GM19025 (cell line): ENCODE measurements around the gene ZDHHC6.
"Not testable (repeated sequence)": the region's sequence is repeated elsewhere in the genome, so short reads cannot be mapped to it uniquely, and the experiment has no call there.

ENCODE experiments used
- ATAC-seq: cut with Tn5 transposase; IDR thresholded peaks from one replicate; pipeline ENCODE4 v1.9.1; 2021; ENCODE audit warnings: mild to moderate bottlenecking, low read depth, moderate library complexity; ENCODE audit not compliant: unreplicated experiment

Gene ZDHHC6, protein sequence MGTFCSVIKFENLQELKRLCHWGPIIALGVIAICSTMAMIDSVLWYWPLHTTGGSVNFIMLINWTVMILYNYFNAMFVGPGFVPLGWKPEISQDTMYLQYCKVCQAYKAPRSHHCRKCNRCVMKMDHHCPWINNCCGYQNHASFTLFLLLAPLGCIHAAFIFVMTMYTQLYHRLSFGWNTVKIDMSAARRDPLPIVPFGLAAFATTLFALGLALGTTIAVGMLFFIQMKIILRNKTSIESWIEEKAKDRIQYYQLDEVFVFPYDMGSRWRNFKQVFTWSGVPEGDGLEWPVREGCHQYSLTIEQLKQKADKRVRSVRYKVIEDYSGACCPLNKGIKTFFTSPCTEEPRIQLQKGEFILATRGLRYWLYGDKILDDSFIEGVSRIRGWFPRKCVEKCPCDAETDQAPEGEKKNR

DNA sequence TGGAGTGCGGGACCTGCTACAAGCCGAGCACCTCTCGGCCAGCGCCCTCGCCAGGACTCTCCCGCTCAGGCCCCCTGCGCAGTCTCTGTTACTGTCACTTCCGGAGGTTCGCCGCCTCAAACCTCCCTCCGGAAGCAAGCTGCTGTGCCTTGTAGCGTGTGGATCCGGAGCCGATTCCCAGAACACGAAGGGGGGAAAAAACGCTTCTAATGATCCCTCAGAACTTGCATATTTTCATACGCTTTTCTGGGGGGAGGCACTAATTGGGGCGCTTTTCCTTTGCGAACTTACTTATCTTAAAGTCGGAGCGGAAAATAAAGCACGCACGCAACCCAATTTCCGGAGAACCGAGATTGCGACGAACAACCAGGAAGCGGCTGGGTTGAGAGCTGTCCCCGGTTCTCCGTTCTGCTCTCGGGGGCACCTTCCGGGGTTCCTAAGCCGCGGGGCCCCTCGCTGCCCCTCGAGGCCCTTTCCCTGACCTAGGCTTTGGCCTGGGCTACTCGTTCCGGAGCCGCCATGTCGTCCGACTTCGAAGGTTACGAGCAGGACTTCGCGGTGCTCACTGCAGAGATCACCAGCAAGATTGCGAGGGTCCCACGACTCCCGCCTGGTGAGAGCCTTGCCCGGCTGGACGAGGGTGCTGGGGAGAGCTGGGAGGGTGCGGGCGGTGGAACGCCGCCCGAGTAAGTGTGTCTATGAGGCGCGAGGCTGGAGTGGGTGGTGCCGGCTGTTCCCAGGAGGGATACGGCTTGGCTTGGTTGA lies at the start of gene ZDHHC6, which contains the start of gene VTI1A:
Gene ZDHHC6 (minus strand): TSS at position 60 of the 765 bp plus-strand sequence. CDS start 1,478 bp downstream, outside the sequence.
Gene VTI1A (plus strand): TSS at position 361 of the 765 bp plus-strand sequence. CDS start 159 bp downstream, at position 520.
- ATAC-seq: peak; percentile 91

DNA sequence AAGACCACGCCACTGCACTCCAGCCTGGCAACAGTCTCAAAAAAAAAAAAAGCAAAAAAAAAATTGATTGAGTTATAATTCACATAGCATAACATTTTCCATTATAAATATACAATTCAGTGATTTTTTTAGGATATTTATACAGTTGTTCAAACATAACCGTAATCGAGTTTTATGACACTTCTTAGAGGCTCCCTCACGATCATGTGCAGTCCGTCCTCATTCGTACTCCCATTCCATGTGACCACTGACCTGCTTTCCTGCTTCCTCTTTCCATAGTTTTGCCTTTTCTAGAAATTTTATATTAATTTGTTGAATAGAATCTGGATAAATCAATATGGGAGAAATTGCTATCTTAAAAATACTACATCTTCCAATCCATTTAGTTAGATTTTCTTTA lies 46.0 kb upstream of the ZDHHC6 start:
- ATAC-seq: no peak

DNA sequence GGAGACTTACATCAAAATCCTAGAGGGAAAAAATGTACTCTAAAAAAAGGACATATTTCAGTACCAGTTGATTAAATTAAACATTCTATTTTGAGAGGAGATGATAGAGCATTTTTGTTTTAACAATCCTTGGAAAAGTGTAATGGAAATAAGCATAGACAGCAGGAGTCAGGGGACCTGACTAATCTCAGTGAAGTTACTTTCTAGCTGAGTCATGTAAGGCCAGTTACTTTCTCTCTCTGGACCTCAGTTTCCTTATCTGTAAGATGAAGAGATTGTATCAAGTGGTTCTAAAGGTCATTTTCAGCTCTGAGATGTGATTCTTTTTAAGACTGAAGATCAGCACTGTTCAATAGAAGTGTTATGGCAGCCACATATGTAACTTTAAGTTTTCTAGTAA lies 44.4 kb upstream of the ZDHHC6 start:
- no peak for ATAC-seq

DNA sequence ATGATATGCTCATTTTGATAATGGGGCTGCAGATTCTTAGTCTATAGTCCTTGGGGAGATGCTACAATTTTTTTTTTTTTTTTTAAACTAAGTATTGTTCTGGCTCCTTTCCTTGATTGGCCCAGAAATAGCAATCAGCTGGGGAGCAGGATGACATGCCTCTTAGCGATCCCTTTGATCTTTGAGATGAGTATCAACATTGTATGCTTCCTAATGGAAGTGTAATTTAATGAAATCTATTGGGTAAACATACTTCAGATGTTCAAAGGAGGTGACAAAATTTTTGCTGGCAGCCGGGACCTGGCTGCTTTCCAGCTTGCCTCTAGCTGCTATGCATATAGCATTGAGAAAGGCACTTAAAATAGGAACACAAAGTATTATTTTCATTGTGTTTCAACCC lies 43.8 kb upstream of the ZDHHC6 start:
- no peak for ATAC-seq

DNA sequence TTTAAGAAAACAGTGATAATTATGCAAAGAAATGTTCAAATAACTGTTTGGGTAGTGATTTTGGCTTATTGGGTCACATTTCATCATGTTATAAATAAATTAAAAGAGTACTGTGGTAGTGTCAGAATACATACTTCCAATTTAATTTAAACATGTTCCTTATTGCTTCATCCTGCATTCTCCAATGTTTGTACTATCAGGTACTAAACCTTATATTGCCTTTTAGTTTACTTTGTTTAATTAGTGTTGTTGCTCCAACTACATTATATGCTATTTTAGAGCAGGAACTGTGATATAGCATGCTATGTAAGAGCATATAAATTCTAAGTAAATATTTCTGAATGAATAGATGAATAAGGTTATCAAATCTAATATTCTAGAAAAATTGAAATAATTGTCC lies 41.2 kb upstream of the ZDHHC6 start:
- no peak for ATAC-seq

DNA sequence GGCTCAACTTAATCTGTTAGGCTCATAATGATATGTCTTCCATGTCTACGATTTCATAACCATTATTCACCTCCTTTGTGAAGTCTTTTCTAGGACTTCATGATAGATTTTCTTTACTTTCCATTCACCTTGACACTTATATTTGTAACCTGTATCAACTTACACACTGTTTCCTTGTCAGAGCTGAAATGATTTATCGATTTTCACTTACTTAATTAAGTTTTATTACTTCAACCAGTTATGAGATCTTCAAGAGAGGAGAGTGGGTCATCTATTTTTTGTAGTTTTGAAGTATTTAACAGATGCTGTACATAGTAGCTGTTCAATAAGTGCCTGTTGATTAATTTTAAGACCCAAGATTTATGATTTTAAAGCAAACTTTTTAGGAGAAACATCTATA lies 37.7 kb upstream of the ZDHHC6 start:
- no peak for ATAC-seq

DNA sequence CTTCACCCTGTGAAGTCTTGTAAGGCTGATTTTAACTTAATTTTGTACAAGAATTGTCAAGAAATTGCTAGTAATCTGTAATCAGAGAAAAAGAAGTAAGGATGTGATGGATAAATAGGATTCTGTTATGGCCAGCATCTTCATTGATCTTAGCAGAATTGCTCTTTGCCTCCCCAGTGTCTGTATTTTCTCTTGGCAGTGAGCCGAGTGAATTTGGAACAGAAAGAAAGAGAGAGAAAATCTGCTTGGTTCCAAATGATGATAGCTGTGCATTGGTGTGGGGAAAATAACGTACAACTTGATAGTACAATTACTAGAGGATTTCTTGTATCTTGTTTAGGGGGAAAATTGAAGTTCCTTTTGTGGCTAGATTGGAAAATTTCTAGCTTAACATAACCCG lies 34.9 kb upstream of the ZDHHC6 start:
- ATAC-seq: no peak

DNA sequence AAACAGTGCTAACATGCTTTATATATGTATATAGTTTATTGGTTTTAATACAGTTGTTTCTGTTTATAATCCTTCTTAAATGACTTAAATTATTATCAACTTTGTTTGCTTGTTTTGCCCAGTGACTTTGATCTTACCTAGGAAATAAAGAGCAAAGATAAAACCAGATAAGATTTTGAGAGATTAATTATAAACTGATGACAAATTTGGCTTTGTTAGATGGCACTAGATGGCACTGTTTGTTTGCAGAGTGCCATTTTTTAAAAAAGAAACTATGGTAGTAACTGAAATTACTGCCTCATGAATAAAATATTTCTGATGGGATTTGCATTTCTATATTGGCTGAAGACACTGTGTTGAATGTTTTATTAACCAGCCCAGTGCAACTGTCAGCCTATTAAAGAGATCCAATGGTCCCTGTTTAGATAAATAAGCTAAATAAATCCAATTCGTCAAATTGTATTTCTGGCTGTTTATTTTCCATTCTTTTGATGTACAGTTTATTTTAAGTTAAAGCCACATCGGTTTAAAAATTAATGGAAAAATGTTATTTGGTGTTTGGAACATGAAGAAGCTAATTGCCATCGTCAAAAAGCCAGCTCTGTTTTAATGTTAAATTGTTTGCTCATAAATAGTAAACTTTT lies 29.0 kb upstream of the ZDHHC6 start:
- no peak for ATAC-seq

DNA sequence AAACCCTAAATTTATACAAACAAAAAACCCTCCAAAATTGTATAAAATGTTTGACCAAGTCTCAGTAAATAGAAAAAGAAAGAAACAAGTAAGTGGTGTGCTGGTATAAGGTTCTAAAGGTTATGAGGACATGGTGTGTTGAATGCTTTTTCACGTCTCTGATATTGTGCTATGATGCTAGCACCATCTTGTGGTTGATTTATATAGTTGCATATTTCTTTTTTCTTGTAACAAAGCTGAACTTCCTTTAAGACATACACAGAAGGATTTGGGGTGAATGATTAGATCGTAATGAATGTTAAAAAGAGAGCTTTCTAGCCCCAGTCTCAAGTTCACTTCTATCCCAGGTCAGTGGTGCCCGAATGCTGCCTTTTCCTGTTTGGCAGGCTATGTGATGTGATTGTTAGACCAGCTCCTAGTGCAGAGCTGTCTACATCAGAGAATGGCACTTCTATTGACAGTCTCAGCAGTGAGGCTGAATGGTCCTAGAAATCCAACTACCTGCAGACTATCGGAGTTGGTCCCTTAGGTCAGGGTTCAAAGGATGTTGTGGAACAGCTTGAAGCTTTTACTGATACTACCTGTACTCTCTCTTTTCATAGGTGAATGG lies 25.3 kb upstream of the ZDHHC6 start:
- no peak for ATAC-seq

DNA sequence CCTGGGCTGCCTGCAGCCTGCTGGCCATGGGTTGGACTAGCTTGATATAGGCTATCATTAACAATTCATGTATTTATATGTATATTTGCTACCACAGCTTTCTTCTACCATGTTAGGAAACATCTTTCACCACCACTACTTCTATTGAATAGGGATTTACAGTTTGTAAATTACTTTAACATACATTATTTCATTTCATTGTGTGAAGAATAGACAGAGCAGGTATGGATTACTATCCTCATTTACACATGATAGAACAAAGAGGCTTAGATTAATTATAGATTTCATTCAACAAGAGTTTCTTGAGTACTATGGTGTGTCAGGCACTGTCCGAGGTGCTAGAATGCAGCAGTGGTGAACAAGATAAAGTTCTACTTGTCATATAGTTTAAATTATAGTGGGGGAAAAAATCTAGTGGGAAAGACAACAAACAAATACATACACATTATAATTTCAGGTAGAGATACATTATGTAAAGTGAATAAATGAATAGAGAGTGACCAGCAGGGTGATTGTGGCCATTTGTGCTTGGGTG lies 20.9 kb upstream of the ZDHHC6 start:
- no peak for ATAC-seq

DNA sequence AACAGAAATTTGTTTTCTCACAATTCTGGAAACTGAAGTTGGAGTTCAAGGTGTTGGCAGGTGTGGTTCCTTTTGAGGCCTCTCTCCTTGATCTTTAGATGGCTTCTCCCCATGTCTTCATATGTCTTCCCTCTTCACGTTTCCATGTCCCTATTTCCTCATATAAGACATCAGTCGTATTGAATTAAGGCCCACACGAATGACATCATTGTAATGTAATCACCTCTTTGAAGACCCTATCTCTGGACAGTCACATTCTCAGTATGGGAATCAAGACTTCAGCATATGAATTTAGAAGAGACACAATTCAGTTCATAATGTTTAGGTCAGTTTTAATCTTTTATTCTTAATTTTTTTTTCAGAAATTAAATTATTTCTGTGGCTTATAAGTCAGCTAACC lies 20.1 kb upstream of the ZDHHC6 start:
- no peak for ATAC-seq

DNA sequence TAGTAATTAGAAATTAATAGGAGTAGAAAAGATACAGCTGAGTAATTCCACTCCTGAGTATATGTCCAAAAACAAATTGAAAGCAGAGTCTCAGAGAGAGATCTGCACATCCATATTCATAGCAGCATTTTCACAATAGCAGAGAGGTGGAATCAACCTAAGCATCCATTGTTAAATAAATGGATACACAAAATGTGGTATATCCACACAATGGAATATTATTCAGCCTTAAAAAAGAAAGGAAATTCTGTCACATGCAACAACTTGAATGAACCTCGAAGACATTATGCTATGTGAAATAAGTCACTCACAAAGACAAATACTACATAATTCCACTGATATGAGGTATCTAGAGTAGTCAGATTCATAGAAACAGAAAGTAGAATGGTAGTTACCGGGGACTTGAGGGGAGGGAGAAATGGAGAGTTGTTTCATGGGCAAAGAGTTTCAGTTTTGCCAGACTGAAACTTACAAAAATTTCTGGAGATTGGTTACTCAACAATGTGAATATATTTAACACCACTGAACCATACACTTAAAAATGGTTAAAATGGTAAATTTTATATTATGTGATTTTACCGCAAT lies 18.7 kb upstream of the ZDHHC6 start:
- ATAC-seq: no peak

DNA sequence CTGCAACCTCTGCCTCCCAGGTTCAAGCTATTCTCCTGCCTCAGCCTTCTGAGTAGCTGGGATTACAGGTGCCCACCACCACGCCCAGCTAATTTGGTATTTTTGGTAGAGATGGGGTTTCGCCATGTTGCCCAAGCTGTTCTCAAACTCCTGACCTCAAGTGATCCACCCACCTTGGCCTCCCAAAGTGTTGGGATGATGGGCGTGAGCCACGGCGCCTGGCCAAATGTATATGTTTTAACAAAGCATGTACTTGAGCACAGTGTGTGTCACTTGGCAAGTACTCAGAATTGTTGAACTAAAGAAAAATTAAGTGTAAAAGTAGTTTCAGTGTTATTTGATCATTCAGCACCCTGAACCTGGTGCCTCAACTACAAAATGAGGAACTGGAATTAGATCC lies 17.4 kb upstream of the ZDHHC6 start:
- not testable (repeated sequence) for ATAC-seq

DNA sequence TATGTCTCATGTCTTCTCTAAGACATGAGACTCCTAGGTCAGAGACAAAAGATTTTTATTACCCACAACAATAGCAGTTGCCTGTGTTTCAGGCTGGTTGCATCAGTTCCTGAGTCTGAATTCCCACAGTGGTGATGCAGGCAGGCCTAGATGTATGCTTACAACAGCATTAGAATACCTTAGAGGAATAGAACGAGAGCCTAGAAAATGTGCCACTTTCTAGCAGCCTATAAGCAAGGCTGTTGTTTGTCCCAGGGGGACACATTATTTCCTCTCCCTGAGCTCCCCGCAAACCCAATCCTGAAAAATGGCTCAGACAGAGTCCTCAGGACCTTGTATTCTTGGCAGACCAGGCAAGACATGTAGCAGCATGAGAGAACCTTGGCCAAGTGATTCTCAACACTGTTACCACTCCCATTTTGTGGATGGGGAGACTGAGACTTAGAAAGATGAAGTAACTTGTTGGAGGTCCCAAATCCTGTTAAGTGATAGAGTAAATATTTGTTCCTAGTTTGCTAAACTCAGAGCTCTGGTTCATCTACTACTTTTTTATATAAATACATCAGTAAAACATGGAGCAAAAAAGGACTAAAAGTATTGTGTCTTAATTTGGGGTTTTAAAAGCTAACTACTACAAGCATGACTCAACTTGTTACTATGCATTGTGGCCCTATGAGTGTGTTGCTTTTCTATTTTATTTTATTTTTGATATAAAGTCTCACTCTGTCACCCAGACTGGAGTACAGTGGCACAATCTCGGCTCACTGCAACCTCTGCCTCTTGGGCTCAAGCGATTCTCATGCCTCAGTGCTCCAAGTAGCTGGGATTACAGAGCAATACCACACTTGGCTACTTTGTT lies 14.5 kb upstream of the ZDHHC6 start:
- ATAC-seq: no peak

DNA sequence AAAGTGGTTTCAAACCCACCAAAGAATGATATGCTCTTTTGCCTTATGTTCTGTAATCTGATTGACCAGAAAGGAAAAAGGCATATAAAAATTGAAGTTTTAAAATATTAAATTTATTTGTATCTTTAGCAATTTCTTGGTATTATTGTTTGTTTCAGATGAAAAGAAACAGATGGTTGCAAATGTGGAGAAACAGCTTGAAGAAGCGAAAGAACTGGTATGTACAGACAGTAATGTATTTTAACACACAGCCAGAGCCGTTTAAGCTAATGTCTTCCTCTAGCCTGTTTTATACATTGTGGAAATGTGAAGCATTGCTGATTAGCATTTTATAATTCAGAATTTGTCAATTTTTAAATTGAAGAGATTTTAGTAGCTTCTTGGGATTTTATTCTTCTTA lies 13.7 kb upstream of the ZDHHC6 start:
- no peak for ATAC-seq

DNA sequence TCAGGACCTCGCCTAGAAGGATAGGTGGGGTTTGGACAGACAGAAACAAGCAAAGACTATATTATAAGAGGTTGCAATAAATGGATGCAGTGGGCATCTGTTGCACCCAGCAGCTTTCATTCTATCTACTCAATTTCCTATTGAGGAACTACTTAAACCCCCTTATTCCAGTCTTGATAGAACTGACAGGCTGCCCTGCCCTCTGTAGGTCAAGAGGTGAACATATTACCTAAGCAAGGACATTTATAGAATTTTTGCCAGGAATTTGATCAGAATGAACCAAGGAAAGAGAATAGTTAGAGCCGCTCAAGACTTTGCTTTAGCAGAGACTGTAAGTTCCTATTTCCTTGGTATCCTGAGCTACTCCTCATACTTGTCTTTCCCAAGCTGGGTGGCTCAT lies 9.8 kb upstream of the ZDHHC6 start:
- no peak for ATAC-seq

DNA sequence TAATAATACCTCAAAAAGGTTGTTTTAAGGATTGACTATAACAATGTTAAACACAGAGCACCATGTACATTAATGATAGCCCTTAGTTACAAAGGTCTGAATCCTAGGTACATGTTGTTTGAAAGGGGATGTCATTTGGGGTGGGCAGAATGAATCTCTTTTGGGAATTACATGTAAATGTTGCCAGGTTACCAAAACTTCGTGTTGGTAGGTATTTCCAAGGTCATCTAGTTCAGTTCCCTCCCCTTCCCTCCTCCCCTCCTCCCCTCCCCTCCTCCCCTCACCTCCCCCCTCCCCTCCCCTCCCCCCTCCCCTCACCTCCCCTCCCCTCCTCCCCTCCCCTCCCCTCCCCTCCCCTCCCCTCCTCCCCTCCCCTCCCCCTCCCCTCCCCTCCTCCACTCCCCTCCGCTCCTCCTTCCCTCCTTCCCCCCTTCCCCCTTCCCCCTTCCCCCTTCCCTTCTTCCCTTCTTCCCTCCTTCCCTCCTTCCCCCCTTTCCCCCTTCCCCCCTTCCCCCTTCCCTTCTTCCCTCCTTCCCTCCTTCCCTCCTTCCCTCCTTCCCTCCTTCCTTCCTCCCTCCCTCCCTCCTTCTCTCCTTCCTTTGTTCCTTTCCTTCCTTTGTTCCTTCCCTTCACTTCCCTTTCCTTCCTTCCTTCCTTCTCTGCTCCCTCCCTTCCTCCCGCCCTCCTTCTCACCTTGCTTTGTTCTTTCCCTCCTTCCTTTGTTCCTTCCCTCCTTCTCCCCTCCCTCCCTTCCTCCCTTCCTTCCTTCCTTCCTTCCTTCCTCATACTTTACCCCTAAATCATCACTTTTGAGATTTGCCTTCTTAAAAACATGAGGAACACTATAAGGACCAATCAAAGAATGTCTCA lies 8.4 kb upstream of the ZDHHC6 start:
- no peak for ATAC-seq

DNA sequence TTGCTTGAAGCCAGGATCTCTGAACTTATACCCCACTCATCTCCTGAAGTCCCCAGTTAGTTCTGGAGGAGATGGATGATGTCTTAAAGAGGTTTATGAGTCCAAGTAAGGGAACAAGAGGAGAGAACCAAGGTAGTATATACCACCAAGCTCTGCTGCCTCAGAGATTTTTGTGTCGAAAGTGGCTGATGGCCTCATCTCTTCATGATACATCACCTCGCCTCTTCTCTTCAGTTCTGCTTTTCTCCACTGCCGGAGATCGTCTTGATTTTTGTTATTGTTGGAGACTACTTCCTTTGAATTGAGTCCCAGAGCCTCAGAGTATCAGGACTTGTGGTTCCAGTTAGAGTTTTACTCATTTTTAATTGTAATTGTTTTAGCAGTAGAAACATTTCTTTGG lies 2.2 kb upstream of the ZDHHC6 start:
- ATAC-seq: no peak

DNA sequence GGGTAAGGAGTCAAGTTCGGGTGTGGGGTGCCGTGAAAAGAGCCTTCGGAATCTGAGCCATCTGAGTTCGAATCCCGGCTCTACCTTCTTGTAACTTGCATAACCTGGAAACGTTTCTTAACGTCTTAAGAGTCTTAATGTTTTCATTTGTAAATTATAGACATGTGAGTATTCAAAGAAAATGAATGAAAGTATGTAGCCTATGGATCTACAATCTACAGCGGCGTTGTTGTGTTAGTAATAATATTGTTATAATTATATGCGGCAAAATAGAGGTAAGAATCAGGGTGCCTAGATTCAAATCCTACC lies 860 bp upstream of the ZDHHC6 start:
- no peak for ATAC-seq
